ENCODE results near the gene PARD3.
"Not testable (repeated sequence)": the region's sequence is repeated elsewhere in the genome, so short reads cannot be mapped to it uniquely, and the experiment has no call there.

Gene PARD3

DNA sequence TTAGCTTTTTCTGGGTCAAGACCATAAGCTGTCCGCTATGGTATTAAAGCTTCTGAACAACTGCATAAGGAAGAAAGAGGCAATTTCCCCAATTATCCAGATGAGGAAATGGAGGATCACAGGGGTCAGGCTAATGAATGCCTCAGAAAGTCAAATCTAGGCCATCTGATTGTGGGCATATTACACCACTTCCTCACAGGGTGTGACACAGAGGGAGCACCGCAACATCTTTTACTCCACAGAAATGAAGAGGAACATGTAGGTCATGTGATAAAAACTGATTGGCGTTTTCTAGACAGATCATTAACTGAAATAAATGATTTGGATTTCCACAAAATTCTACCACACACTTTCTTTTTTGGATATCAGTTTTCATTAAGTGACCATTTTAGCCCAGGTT lies 384.4 kb downstream of the PARD3 start:
- H3K9ac ChIP-seq (ENCODE audit: low read depth, low read length) = no peak overlapping the region
- no peak overlapping the region for H3K4me3 ChIP-seq (ENCODE audit: low read depth in 1 of 2, low read length in 2 of 2)
- TF ChIP-seq, protein P1, sequence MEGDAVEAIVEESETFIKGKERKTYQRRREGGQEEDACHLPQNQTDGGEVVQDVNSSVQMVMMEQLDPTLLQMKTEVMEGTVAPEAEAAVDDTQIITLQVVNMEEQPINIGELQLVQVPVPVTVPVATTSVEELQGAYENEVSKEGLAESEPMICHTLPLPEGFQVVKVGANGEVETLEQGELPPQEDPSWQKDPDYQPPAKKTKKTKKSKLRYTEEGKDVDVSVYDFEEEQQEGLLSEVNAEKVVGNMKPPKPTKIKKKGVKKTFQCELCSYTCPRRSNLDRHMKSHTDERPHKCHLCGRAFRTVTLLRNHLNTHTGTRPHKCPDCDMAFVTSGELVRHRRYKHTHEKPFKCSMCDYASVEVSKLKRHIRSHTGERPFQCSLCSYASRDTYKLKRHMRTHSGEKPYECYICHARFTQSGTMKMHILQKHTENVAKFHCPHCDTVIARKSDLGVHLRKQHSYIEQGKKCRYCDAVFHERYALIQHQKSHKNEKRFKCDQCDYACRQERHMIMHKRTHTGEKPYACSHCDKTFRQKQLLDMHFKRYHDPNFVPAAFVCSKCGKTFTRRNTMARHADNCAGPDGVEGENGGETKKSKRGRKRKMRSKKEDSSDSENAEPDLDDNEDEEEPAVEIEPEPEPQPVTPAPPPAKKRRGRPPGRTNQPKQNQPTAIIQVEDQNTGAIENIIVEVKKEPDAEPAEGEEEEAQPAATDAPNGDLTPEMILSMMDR (IDR thresholded peaks at IDR 0.05; ENCODE audit: borderline replicate concordance, extremely low read depth, low read length, poor library complexity, severe bottlenecking) = no peak
- no peak for TF ChIP-seq EZH2 (IDR thresholded peaks at IDR 0.05; ENCODE audit: borderline replicate concordance, low read depth, low read length, severe bottlenecking)
- H3K27me3 ChIP-seq (ENCODE audit: insufficient read depth, low read length, poor library complexity) = no peaks in the 10 kb centered on the region
- no peak overlapping the region for H2AFZ ChIP-seq (ENCODE audit: low read depth, low read length)
- H3K27ac ChIP-seq (ENCODE audit: low read length) = no peak overlapping the region
- ATAC-seq (ENCODE audit: insufficient read depth, low read depth) = no peak
- H3K4me2 ChIP-seq (ENCODE audit: insufficient read depth, low read length) = no peak overlapping the region
- no peak for DNase-seq
- no peaks in the 10 kb centered on the region for H3K4me1 ChIP-seq (ENCODE audit: insufficient read depth, low read length)
- no peaks in the 10 kb centered on the region for H3K9me3 ChIP-seq (ENCODE audit: insufficient read depth, low read length, severe bottlenecking)
- H3K79me2 ChIP-seq (ENCODE audit: insufficient read depth, low read length) = no peaks in the 10 kb centered on the region
- no peaks in the 10 kb centered on the region for H3K36me3 ChIP-seq (ENCODE audit: insufficient read depth, low read length)
- H4K20me1 ChIP-seq (ENCODE audit: insufficient read depth, low read length) = peaks cover 8% of the 10 kb centered on the region; the same call in 1 of the 2 replicates

DNA sequence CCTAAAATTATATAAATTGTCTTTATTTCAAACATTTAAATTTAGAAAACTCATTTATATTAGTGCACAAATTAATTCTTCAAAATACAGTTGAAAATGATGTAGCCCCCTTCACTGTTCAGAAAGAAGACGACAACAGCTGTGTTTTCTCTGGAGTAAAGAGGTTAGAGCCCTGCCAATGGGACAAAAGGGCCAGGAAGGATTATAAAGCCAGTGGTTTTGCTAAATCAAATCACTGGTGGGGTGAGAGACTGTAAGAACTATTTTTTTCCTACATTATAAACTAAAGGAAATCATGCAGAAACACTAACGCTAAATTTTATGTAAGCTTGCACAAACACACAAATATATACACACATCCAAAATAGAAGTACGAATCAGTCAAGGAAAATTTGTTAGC lies 386.6 kb downstream of the PARD3 start:
- Histone ChIP-seq H3K4me3 (ENCODE audit: low read depth in 1 of 2, low read length in 2 of 2) (no peak overlapping the region), H3K27ac (ENCODE audit: low read length) (no peak overlapping the region), H3K9me3 (ENCODE audit: insufficient read depth, low read length, severe bottlenecking) (no peaks in the 10 kb centered on the region), H3K4me2 (ENCODE audit: insufficient read depth, low read length) (no peak overlapping the region), H4K20me1 (ENCODE audit: insufficient read depth, low read length) (no peaks in the 10 kb centered on the region), H3K9ac (ENCODE audit: low read depth, low read length) (no peak overlapping the region), H3K36me3 (ENCODE audit: insufficient read depth, low read length) (no peaks in the 10 kb centered on the region), H3K4me1 (ENCODE audit: insufficient read depth, low read length) (no peaks in the 10 kb centered on the region), H3K27me3 (ENCODE audit: insufficient read depth, low read length, poor library complexity) (no peaks in the 10 kb centered on the region), H3K79me2 (ENCODE audit: insufficient read depth, low read length) (no peaks in the 10 kb centered on the region), H2AFZ (ENCODE audit: low read depth, low read length) (no peak overlapping the region)
- ATAC-seq (ENCODE audit: insufficient read depth, low read depth) (no peak), DNase-seq (no peak)
- TF ChIP-seq, protein P1 (IDR thresholded peaks at IDR 0.05; ENCODE audit: borderline replicate concordance, extremely low read depth, low read length, poor library complexity, severe bottlenecking) = no peak
- TF ChIP-seq EZH2 (IDR thresholded peaks at IDR 0.05; ENCODE audit: borderline replicate concordance, low read depth, low read length, severe bottlenecking) = no peak

DNA sequence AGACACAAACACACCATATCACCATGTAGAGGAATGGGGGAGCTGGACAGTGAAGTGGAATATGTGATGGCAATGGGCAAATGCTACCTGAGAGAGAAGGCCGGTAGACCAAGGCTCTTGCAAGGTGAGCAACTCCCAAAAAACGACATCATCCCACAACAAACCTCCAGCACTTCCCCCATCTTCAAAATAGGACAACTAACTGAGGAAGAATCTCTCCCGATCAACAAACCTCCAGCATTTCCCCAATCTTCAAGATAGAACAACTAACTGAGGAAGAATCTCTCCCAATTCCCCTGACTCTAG lies 387.2 kb downstream of the PARD3 start:
- no peaks in the 10 kb centered on the region for H3K27me3 ChIP-seq (ENCODE audit: insufficient read depth, low read length, poor library complexity)
- no peak overlapping the region for H3K4me2 ChIP-seq (ENCODE audit: insufficient read depth, low read length)
- no peaks in the 10 kb centered on the region for H4K20me1 ChIP-seq (ENCODE audit: insufficient read depth, low read length)
- no peak overlapping the region for H3K9ac ChIP-seq (ENCODE audit: low read depth, low read length)
- ATAC-seq (ENCODE audit: insufficient read depth, low read depth) (no peak), DNase-seq (no peak)
- no peak overlapping the region for H2AFZ ChIP-seq (ENCODE audit: low read depth, low read length)
- H3K4me1 ChIP-seq (ENCODE audit: insufficient read depth, low read length) = no peaks in the 10 kb centered on the region
- TF ChIP-seq, protein P1 (IDR thresholded peaks at IDR 0.05; ENCODE audit: borderline replicate concordance, extremely low read depth, low read length, poor library complexity, severe bottlenecking) = no peak
- no peak for TF ChIP-seq EZH2 (IDR thresholded peaks at IDR 0.05; ENCODE audit: borderline replicate concordance, low read depth, low read length, severe bottlenecking)
- H3K79me2 ChIP-seq (ENCODE audit: insufficient read depth, low read length) = no peaks in the 10 kb centered on the region
- no peak overlapping the region for H3K27ac ChIP-seq (ENCODE audit: low read length)
- H3K4me3 ChIP-seq (ENCODE audit: low read depth in 1 of 2, low read length in 2 of 2) = no peak overlapping the region
- H3K36me3 ChIP-seq (ENCODE audit: insufficient read depth, low read length) = no peaks in the 10 kb centered on the region
- no peaks in the 10 kb centered on the region for H3K9me3 ChIP-seq (ENCODE audit: insufficient read depth, low read length, severe bottlenecking)

- not testable (repeated sequence) for H2AFZ ChIP-seq (ENCODE audit: low read depth, low read length); ATAC-seq (ENCODE audit: insufficient read depth, low read depth); H3K36me3 ChIP-seq (ENCODE audit: insufficient read depth, low read length); H3K4me1 ChIP-seq (ENCODE audit: insufficient read depth, low read length); H3K4me2 ChIP-seq (ENCODE audit: insufficient read depth, low read length); DNase-seq; H4K20me1 ChIP-seq (ENCODE audit: insufficient read depth, low read length); H3K9me3 ChIP-seq (ENCODE audit: insufficient read depth, low read length, severe bottlenecking); H3K27ac ChIP-seq (ENCODE audit: low read length); H3K79me2 ChIP-seq (ENCODE audit: insufficient read depth, low read length); H3K27me3 ChIP-seq (ENCODE audit: insufficient read depth, low read length, poor library complexity); H3K9ac ChIP-seq (ENCODE audit: low read depth, low read length); H3K4me3 ChIP-seq (ENCODE audit: low read depth in 1 of 2, low read length in 2 of 2)
These were observed 387.8 kb downstream of the PARD3 start for GRCh38 chr10:34427158-34427910.

GRCh38 chr10:34426538-34427157 lies 388.4 kb downstream of the PARD3 start:
- DNase-seq; H3K27ac ChIP-seq (ENCODE audit: low read length); H2AFZ ChIP-seq (ENCODE audit: low read depth, low read length); H3K9me3 ChIP-seq (ENCODE audit: insufficient read depth, low read length, severe bottlenecking); H4K20me1 ChIP-seq (ENCODE audit: insufficient read depth, low read length); H3K4me1 ChIP-seq (ENCODE audit: insufficient read depth, low read length); H3K4me2 ChIP-seq (ENCODE audit: insufficient read depth, low read length); H3K36me3 ChIP-seq (ENCODE audit: insufficient read depth, low read length); H3K27me3 ChIP-seq (ENCODE audit: insufficient read depth, low read length, poor library complexity); H3K9ac ChIP-seq (ENCODE audit: low read depth, low read length); H3K4me3 ChIP-seq (ENCODE audit: low read depth in 1 of 2, low read length in 2 of 2); ATAC-seq (ENCODE audit: insufficient read depth, low read depth); H3K79me2 ChIP-seq (ENCODE audit: insufficient read depth, low read length): not testable (repeated sequence)
